SU-DHL-6 (cell line): ENCODE measurements around the gene SRGAP2B.
"Not testable (repeated sequence)": the region's sequence is repeated elsewhere in the genome, so short reads cannot be mapped to it uniquely, and the experiment has no call there.

ENCODE experiments used
- H2AFZ ChIP-seq: fragments of 200-600 bp; sonication (generic); 2 replicates; pipeline ENCODE4 v1.6.1; 2014; ENCODE audit warnings: low read depth, mild to moderate bottlenecking, moderate library complexity, mixed read lengths, antibody characterized with exemption, low read length; ENCODE audit not compliant: severe bottlenecking
- H3F3A ChIP-seq: fragments of 200-600 bp; shearing (Covaris generic); 2 replicates; pipeline ENCODE4 v1.6.0; 2016; ENCODE audit warnings: antibody characterized with exemption, mild to moderate bottlenecking; ENCODE audit not compliant: insufficient read depth
- H3K27ac ChIP-seq: fragments of 200-600 bp; sonication (generic); 2 replicates; pipeline ENCODE4 v1.5.1; 2016; ENCODE audit warnings: low read depth, mild to moderate bottlenecking, low read length, moderate library complexity, mixed read lengths
- H3K27me3 ChIP-seq: fragments of 200-600 bp; sonication (generic), shearing (Covaris generic); 2 replicates; pipeline ENCODE4 v1.6.0; 2014; ENCODE audit warnings: mild to moderate bottlenecking, low read length
- H3K36me3 ChIP-seq: fragments of 200-600 bp; sonication (generic); 2 replicates; pipeline ENCODE4 v1.6.1; 2014; ENCODE audit warnings: mild to moderate bottlenecking, low read length, mixed read lengths
- H3K4me2 ChIP-seq: fragments of 300-600, 200-600 bp; shearing (Covaris generic), sonication (generic); 2 replicates; pipeline ENCODE4 v1.6.0; 2014; ENCODE audit warnings: low read length, low read depth, mild to moderate bottlenecking; ENCODE audit not compliant: poor library complexity, severe bottlenecking
- H3K4me3 ChIP-seq: fragments of 200-600 bp; sonication (generic); 2 replicates; pipeline ENCODE4 v1.5.1; 2014; ENCODE audit warnings: antibody characterized with exemption, low read length, mild to moderate bottlenecking, mixed read lengths; ENCODE audit not compliant: insufficient read depth, poor library complexity, severe bottlenecking
- H3K79me2 ChIP-seq: fragments of 200-600 bp; sonication (generic); 2 replicates; pipeline ENCODE4 v1.6.1; 2014; ENCODE audit warnings: mild to moderate bottlenecking, low read length, moderate library complexity; ENCODE audit not compliant: insufficient read depth
- H3K9ac ChIP-seq: fragments of 200-600 bp; sonication (generic); 2 replicates; pipeline ENCODE4 v1.7.0; 2014; ENCODE audit warnings: mild to moderate bottlenecking, low read length
- H3K9me2 ChIP-seq: fragments of 200-600 bp; sonication (generic); replicated peaks from 2 replicates; pipeline ENCODE4 v1.6.1; 2014; ENCODE audit warnings: low read length; ENCODE audit not compliant: insufficient read depth
- H3K9me3 ChIP-seq: fragments of 200-600 bp; sonication (generic); 2 replicates; pipeline ENCODE4 v1.6.1; 2014; ENCODE audit warnings: low read length, mixed read lengths; ENCODE audit not compliant: insufficient read depth
- H4K20me1 ChIP-seq: fragments of 200-600 bp; sonication (generic); 2 replicates; pipeline ENCODE4 v1.6.1; 2014; ENCODE audit warnings: low read depth, mild to moderate bottlenecking, antibody characterized with exemption, low read length, moderate library complexity, mixed read lengths

Gene SRGAP2B

DNA sequence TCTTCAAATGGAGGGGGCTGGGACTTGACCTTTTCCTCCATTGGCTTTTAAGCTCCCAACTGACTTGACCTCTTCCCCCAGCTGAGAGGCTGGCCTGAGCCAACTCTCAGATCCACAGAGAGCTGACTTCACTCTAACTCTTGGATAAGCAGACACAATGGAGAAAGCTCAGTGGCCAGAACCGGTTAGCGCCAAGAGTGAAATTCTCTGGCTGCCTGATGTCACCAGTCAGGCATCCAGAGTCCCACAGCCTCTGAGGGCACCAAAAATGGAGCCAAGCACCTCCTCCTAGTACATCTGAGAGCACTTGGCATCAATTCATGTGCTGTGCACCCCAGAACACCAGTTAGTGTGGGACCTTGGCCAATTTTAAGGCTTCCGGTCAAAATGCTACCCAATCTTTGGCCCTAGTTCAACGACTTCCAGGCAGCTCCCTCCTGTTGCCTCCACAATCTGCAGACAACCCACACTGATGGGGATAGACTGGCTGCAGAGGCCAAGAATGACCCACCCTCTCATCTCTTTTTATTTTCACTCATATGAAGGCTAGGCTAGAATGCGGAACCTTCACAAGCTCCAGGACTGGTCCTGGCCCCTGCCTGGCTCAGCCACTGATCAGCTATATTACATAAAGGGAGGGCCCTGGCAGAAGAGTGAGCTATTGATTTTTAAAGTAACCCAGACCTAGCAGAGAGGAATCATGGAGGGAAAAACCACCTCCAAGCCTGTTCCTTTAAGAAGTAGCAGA is 200.5 kb downstream of the SRGAP2B start:
- H3K79me2 ChIP-seq, H2AFZ ChIP-seq, H3K36me3 ChIP-seq, H3K4me3 ChIP-seq, H3K27me3 ChIP-seq, H3K9ac ChIP-seq, H4K20me1 ChIP-seq, H3K4me2 ChIP-seq, H3F3A ChIP-seq, H3K27ac ChIP-seq, H3K9me2 ChIP-seq, H3K9me3 ChIP-seq: not testable (repeated sequence)

DNA sequence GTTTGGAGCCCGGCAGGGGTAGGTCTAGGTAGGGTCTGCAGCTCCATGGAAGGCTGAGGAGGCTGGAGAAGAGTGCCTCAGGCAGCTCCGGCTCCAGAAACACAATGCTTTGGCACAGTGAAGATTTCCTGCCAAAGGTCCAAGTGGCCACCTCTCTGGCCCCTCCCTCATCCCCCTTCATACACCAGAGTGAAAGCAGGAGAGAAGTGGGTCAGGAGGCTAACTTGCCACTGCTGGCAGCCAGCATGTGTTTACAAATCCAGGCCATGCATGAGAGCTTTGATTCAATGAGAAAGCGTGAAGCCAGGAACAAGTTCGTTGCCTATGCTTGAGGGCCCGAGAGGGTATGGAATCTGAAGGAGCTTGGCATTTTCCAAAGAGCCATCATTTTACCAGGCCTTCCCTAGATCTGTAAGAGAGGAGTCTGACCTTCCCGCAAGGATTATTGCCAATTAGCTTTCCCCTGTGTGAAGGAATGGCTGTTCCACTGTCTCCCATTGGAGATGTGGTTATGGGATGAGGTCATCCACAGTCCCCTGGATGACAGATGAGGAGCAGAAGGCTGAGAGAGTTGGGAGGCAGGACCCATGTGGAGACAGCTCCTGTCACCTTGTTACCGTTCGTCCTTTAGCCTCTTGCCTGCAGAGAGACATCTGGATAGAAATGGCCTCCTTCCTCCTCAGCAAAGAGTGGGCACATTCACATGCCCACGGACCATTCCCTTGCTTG is 201.3 kb downstream of the SRGAP2B start:
- not testable (repeated sequence) for H3K36me3 ChIP-seq, H3K27ac ChIP-seq, H3K27me3 ChIP-seq, H3K9me3 ChIP-seq, H3K9ac ChIP-seq, H3K4me3 ChIP-seq, H3K79me2 ChIP-seq, H2AFZ ChIP-seq, H3F3A ChIP-seq, H4K20me1 ChIP-seq, H3K4me2 ChIP-seq, H3K9me2 ChIP-seq

DNA sequence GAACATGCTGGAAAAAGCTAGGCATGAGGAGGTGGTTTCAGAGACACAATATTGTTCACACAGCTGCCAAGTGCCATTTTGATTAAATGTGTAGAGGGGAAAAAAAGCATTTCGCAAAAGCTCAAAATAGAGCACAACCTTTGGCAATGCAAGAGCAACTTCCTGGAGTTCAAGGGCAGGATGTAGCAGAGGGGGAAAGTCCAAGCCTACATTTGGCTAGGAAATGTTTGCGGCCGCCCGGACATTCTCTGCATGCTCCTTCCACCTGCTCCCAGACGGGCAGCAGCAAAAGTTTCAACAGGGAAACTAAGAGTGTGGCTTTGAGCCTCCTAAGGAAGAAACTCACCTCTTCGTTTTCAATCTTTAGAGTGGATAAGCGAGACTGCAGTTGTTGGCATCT is 202.1 kb downstream of the SRGAP2B start:
- H3K4me2 ChIP-seq, H4K20me1 ChIP-seq, H3K27me3 ChIP-seq, H3F3A ChIP-seq, H3K27ac ChIP-seq, H3K9ac ChIP-seq, H3K9me2 ChIP-seq, H3K9me3 ChIP-seq, H3K36me3 ChIP-seq, H3K79me2 ChIP-seq, H2AFZ ChIP-seq, H3K4me3 ChIP-seq: not testable (repeated sequence)

- not testable (repeated sequence) for H3K4me2 ChIP-seq, H3K36me3 ChIP-seq, H3F3A ChIP-seq, H3K27ac ChIP-seq, H3K4me3 ChIP-seq, H2AFZ ChIP-seq, H3K9ac ChIP-seq, H3K27me3 ChIP-seq, H3K9me2 ChIP-seq, H3K9me3 ChIP-seq, H3K79me2 ChIP-seq, H4K20me1 ChIP-seq
Measured at GRCh38 chr1:144889450-144890115, 205.5 kb downstream of the SRGAP2B start.

GRCh38 chr1:144883022-144883421 is 212.1 kb downstream of the SRGAP2B start:
- Histone ChIP-seq H3K9ac (peak overlapping the region; percentile 40), H3K4me2 (peak overlapping the region; percentile 48), H3K4me3 (peak overlapping the region; percentile 52)
- H3K9me2 ChIP-seq, H2AFZ ChIP-seq, H3K27ac ChIP-seq, H3K27me3 ChIP-seq, H3K9me3 ChIP-seq, H3K79me2 ChIP-seq, H3F3A ChIP-seq, H3K36me3 ChIP-seq, H4K20me1 ChIP-seq: not testable (repeated sequence)

DNA sequence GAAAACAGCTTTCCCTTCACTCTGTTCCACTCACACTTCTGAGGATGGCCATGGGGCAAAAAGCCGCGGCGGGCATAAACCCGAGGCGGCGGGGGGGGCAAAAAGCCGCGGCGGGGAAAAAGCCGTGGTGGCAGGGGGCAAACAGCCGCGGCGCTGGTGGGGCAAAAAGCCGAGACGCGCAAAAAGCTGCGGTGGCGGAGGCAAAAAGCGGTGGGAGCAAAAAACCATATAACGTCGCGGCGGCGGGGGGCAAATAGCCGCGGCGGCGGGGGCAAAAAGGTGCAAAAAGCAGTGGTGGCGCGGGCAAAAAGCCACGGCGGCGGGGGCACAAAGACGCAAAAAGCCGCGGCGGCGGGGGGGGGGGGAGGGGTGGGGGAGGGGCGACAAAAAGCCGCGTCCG is 212.8 kb downstream of the SRGAP2B start:
- not testable (repeated sequence) for H3K27ac ChIP-seq, H3K4me3 ChIP-seq, H3K27me3 ChIP-seq, H3F3A ChIP-seq, H3K79me2 ChIP-seq, H3K9me3 ChIP-seq, H3K9ac ChIP-seq, H4K20me1 ChIP-seq, H2AFZ ChIP-seq, H3K4me2 ChIP-seq, H3K9me2 ChIP-seq, H3K36me3 ChIP-seq

- H3K9ac ChIP-seq, H3K4me3 ChIP-seq, H3K27ac ChIP-seq, H3F3A ChIP-seq, H3K36me3 ChIP-seq, H3K9me2 ChIP-seq, H3K79me2 ChIP-seq, H4K20me1 ChIP-seq, H3K27me3 ChIP-seq, H3K4me2 ChIP-seq, H2AFZ ChIP-seq, H3K9me3 ChIP-seq: not testable (repeated sequence)
Measured at GRCh38 chr1:144858607-144859006, 236.5 kb downstream of the SRGAP2B start.
